ENCODE data around the gene WWOX.

GRCh38 chr16:78228704-78229103 is 129.2 kb downstream of the WWOX start:
- no peak for TF ChIP-seq CTCF (IDR thresholded peaks at IDR 0.05; ENCODE audit: insufficient read depth, low read depth, low read length)
- TF ChIP-seq EZH2 (IDR thresholded peaks at IDR 0.05; ENCODE audit: insufficient read depth, low read length): no peak
